HepG2 (cell line): Measurements from ENCODE around the gene CCNQ. TPM values are rescaled to one million over a fixed set of nuclear protein-coding genes. Genes with fewer than 3 reads are reported as not detected.

Experiments
- ATF7 ChIP-seq, 2 experiments: fragments of 450-650 bp in 1 of 2; sonication (generic) in 1 of 2; formaldehyde crosslinking in 1 of 2; IDR thresholded peaks; 2 replicates each; pipeline versions ENCODE4 v1.4.0 to v1.6.1; 2016 to 2020; ENCODE audit warnings: antibody characterized with exemption in 1 of 2, mild to moderate bottlenecking in 1 of 2, missing genetic modification reagents in 1 of 2
- FOXO1 ChIP-seq: sonication (generic); formaldehyde crosslinking; IDR thresholded peaks from 2 replicates; pipeline ENCODE4 v1.4.0; 2020; ENCODE audit warnings: missing genetic modification reagents
- HNRNPL ChIP-seq: fragments of 200-400 bp; formaldehyde crosslinking; IDR thresholded peaks from 2 replicates; pipeline ENCODE4 v1.6.1; 2017; ENCODE audit warnings: mild to moderate bottlenecking, low read depth, low read length
- HOXA5 ChIP-seq: sonication (generic); formaldehyde crosslinking; IDR thresholded peaks from 2 replicates; pipeline ENCODE4 v1.4.0; 2020; ENCODE audit warnings: missing genetic modification reagents
- KAT7 ChIP-seq: IDR thresholded peaks from 2 replicates; pipeline ENCODE4 v1.6.1; 2018; ENCODE audit warnings: borderline replicate concordance, missing compliant biosample characterization
- KDM5A ChIP-seq: fragments of 200-600 bp; sonication (generic); IDR thresholded peaks from 2 replicates; pipeline ENCODE4 v1.7.0; 2018; ENCODE audit warnings: antibody characterized with exemption, mild to moderate bottlenecking, low read length, borderline replicate concordance
- KDM5B ChIP-seq: sonication (generic); formaldehyde crosslinking; IDR thresholded peaks from 2 replicates; pipeline ENCODE4 v1.4.0; 2020; ENCODE audit warnings: missing genetic modification reagents, mild to moderate bottlenecking, borderline replicate concordance
- NBN ChIP-seq: fragments of 450-650 bp; conservative IDR thresholded peaks from 2 replicates; pipeline ENCODE4 v1.6.1; 2017
- NR3C1 ChIP-seq: sonication (generic); formaldehyde crosslinking; IDR thresholded peaks from 2 replicates; pipeline ENCODE4 v1.4.0; 2020; ENCODE audit warnings: missing genetic modification reagents
- PITX1 ChIP-seq: sonication (generic); formaldehyde crosslinking; IDR thresholded peaks from 2 replicates; pipeline ENCODE4 v1.5.1; 2020; ENCODE audit warnings: mild to moderate bottlenecking, missing genetic modification reagents
- SALL2 ChIP-seq: sonication (generic); formaldehyde crosslinking; IDR thresholded peaks from 2 replicates; pipeline ENCODE4 v1.8.1; 2023; ENCODE audit warnings: mild to moderate bottlenecking, missing genetic modification reagents, inconsistent platforms
- SP1 ChIP-seq, 2 experiments: fragments of 450-650 bp in 1 of 2; sonication (generic) in 1 of 2; formaldehyde crosslinking in 1 of 2; IDR thresholded peaks; 2 replicates each; pipeline versions ENCODE4 v1.4.0 to v1.6.1; 2016 to 2020; ENCODE audit warnings: missing genetic modification reagents in 1 of 2
- U2AF2 ChIP-seq: fragments of 200-400 bp; formaldehyde crosslinking; IDR thresholded peaks from 2 replicates; pipeline ENCODE4 v1.6.1; 2017; ENCODE audit warnings: low read depth, mild to moderate bottlenecking, low read length
- ZFP36L1 ChIP-seq: sonication (generic); formaldehyde crosslinking; IDR thresholded peaks from 2 replicates; pipeline ENCODE4 v1.8.0; 2022; ENCODE audit warnings: mild to moderate bottlenecking, missing genetic modification reagents, moderate library complexity
- ZNF121 ChIP-seq: sonication (generic); formaldehyde crosslinking; IDR thresholded peaks from 2 replicates; pipeline ENCODE4 v1.5.0; 2020; ENCODE audit warnings: mild to moderate bottlenecking, missing genetic modification reagents
- ZNF180 ChIP-seq: sonication (generic); formaldehyde crosslinking; IDR thresholded peaks from 2 replicates; pipeline ENCODE4 v1.4.0; 2020; ENCODE audit warnings: low read depth, missing genetic modification reagents, borderline replicate concordance
- ZNF33B ChIP-seq: sonication (generic); formaldehyde crosslinking; IDR thresholded peaks from 2 replicates; pipeline ENCODE4 v1.5.1; 2020; ENCODE audit warnings: mild to moderate bottlenecking, missing genetic modification reagents
- ZNF841 ChIP-seq: sonication (generic); formaldehyde crosslinking; IDR thresholded peaks from 2 replicates; pipeline ENCODE4 v1.8.1; 2023; ENCODE audit warnings: missing genetic modification reagents, borderline replicate concordance
- ZSCAN22 ChIP-seq: sonication (generic); formaldehyde crosslinking; IDR thresholded peaks from 2 replicates; pipeline ENCODE4 v1.4.0; 2020; ENCODE audit warnings: mild to moderate bottlenecking, missing genetic modification reagents
- ZSCAN31 ChIP-seq: sonication (generic); formaldehyde crosslinking; IDR thresholded peaks from 2 replicates; pipeline ENCODE4 v1.5.0; 2020; ENCODE audit warnings: low read depth, mild to moderate bottlenecking, missing genetic modification reagents
- polyA plus RNA-seq, 8 experiments: library from polyadenylated mRNA; depleted of rRNA in 3 of 8; stranded (reverse) in 7 of 8; unstranded in 1 of 8; fragments of >200 nt; fragmentation: Illumina TruSeq in 4 of 8; extraction: Trizol in 4 of 8; gene quantifications; 2 replicates each; pipeline versions ENCODE4 v1.2.1 to v1.2.3, GENCODE V29; 2011 to 2016; ENCODE audit warnings: low read depth in 4 of 8, missing spikeins in 1 of 8, mixed read lengths in 1 of 8; ENCODE audit not compliant: insufficient read depth in 1 of 8
- total RNA-seq, 5 experiments: library from RNA; depleted of rRNA; stranded (reverse); fragments of >200 nt; fragmentation: Illumina TruSeq; extraction: Trizol; gene quantifications; 2 replicates each; pipeline ENCODE4 v1.2.3, GENCODE V29; 2016; ENCODE audit warnings: low read depth in 1 of 5
- TF ChIP-seq, protein P1 (sequence below): sonication (generic); formaldehyde crosslinking; IDR thresholded peaks from 2 replicates; pipeline ENCODE4 v1.4.0; 2020; ENCODE audit warnings: mild to moderate bottlenecking, missing genetic modification reagents
- TF ChIP-seq, protein P2 (sequence below): sonication (generic); formaldehyde crosslinking; IDR thresholded peaks from 2 replicates; pipeline ENCODE4 v1.5.0; 2020; ENCODE audit warnings: missing genetic modification reagents
- TF ChIP-seq, protein P3 (sequence below), 2 experiments: fragments of 450-650 bp in 1 of 2; sonication (generic) in 1 of 2; formaldehyde crosslinking; IDR thresholded peaks; 2 replicates each; pipeline versions ENCODE4 v1.5.0 to v1.8.0; 2020 to 2022; ENCODE audit warnings: mild to moderate bottlenecking in 1 of 2, missing genetic modification reagents in 1 of 2
- TF ChIP-seq, protein P4 (sequence below): sonication (generic); formaldehyde crosslinking; IDR thresholded peaks from 2 replicates; pipeline ENCODE4 v1.4.0; 2020; ENCODE audit warnings: low read depth, mild to moderate bottlenecking, missing genetic modification reagents

Gene CCNQ
- total and polyA plus RNA-seq, 2 of the 13 experiments (the other 11 are each of a cell fraction or from before 2014, with no cell fraction given), result 15.0 to 25.5 TPM

DNA sequence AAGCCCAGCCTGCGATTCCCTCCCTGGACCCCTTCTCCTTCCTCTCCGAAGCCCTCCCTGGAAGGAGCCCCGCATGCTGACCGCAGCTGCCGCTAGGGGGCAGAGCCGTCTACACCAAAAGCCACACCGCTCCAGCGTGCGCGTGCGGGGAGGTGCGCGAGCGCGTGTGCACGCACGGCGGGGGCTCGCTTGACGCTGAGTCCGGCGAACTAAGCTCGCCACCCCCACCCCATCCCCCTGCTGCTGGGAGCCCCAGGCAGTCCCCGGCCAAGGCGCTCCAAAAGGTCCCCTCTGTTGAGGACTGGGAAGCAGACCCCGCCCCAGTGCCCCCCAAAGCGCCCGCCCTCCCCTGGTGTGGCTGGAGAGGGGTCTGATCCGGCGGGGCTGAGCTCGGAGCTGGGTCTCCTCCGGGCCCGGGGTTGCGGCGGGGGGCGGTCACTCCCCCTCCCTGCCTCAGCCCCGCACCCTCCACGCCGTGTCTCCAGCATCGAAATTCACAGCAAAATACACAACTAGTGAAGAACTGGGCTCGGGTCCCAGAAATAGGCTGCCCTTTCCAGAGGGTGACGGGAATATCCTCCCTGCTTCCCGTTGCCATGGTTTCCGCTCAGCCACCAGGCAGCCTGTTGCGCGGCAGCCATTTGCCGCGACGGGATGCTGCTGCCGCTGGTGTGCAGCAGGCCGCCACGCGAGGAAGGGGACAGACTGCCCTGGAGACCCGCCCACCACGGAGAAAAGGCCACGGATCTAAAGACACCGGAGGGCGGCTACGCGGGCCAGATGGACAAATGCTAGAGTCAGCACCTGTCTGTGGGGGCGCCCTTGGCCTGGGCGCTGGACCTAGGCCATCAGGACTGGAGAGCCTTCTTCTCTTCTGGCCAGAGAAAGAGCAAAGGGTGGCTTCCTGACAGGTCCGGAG lies 11.2 kb upstream of the CCNQ start (continued):
- TF ChIP-seq, protein P1, sequence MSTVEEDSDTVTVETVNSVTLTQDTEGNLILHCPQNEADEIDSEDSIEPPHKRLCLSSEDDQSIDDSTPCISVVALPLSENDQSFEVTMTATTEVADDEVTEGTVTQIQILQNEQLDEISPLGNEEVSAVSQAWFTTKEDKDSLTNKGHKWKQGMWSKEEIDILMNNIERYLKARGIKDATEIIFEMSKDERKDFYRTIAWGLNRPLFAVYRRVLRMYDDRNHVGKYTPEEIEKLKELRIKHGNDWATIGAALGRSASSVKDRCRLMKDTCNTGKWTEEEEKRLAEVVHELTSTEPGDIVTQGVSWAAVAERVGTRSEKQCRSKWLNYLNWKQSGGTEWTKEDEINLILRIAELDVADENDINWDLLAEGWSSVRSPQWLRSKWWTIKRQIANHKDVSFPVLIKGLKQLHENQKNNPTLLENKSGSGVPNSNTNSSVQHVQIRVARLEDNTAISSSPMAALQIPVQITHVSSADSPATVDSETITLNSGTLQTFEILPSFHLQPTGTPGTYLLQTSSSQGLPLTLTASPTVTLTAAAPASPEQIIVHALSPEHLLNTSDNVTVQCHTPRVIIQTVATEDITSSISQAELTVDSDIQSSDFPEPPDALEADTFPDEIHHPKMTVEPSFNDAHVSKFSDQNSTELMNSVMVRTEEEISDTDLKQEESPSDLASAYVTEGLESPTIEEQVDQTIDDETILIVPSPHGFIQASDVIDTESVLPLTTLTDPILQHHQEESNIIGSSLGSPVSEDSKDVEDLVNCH (CRISPR knock-in tag), result no peak
- TF ChIP-seq, protein P2, sequence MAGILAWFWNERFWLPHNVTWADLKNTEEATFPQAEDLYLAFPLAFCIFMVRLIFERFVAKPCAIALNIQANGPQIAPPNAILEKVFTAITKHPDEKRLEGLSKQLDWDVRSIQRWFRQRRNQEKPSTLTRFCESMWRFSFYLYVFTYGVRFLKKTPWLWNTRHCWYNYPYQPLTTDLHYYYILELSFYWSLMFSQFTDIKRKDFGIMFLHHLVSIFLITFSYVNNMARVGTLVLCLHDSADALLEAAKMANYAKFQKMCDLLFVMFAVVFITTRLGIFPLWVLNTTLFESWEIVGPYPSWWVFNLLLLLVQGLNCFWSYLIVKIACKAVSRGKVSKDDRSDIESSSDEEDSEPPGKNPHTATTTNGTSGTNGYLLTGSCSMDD (CRISPR knock-in tag), result no peak
- TF ChIP-seq HNRNPL (0 out of 2 replicates have a peak, but pooled peaks have one; percentile 50), SP1 (IDR thresholded peaks at IDR 0.05) (no peak), SP1 (CRISPR knock-in tag; IDR thresholded peaks at IDR 0.05) (no peak), SALL2 (CRISPR knock-in tag) (peak; percentile 64; the same call in 1 of the 2 replicates), KDM5B (CRISPR knock-in tag) (peak; percentile 18; the same call in 1 of the 2 replicates), FOXO1 (no peak; the same call in 1 of the 2 replicates), ZNF841 (no peak), U2AF2 (no peak), ZFP36L1 (CRISPR knock-in tag) (no peak), HOXA5 (CRISPR knock-in tag) (no peak), NR3C1 (CRISPR knock-in tag) (no peak), KAT7 (no peak), NBN (no peak), PITX1 (peak; percentile 15; the same call in 1 of the 2 replicates), ZNF180 (CRISPR knock-in tag) (no peak), ZNF33B (CRISPR knock-in tag) (no peak), ZNF121 (CRISPR knock-in tag) (no peak), ZSCAN22 (no peak), ZSCAN31 (CRISPR knock-in tag) (no peak), ATF7 (IDR thresholded peaks at IDR 0.05) (no peak), ATF7 (CRISPR knock-in tag; IDR thresholded peaks at IDR 0.05) (no peak), KDM5A (no peak)
- TF ChIP-seq, protein P3, sequence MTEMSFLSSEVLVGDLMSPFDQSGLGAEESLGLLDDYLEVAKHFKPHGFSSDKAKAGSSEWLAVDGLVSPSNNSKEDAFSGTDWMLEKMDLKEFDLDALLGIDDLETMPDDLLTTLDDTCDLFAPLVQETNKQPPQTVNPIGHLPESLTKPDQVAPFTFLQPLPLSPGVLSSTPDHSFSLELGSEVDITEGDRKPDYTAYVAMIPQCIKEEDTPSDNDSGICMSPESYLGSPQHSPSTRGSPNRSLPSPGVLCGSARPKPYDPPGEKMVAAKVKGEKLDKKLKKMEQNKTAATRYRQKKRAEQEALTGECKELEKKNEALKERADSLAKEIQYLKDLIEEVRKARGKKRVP (CRISPR knock-in tag; IDR thresholded peaks at IDR 0.05), result no peak
- TF ChIP-seq, protein P4, sequence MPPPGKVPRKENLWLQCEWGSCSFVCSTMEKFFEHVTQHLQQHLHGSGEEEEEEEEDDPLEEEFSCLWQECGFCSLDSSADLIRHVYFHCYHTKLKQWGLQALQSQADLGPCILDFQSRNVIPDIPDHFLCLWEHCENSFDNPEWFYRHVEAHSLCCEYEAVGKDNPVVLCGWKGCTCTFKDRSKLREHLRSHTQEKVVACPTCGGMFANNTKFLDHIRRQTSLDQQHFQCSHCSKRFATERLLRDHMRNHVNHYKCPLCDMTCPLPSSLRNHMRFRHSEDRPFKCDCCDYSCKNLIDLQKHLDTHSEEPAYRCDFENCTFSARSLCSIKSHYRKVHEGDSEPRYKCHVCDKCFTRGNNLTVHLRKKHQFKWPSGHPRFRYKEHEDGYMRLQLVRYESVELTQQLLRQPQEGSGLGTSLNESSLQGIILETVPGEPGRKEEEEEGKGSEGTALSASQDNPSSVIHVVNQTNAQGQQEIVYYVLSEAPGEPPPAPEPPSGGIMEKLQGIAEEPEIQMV (CRISPR knock-in tag), result no peak
